DND-41 (cell line): ENCODE data around the gene MPL.

ENCODE experiments used
- ATAC-seq: fragments of 200-7000 bp; cut with Tn5 transposase; 3 replicates; pipeline ENCODE4 v1.9.1; 2021; ENCODE audit warnings: low read depth; ENCODE audit not compliant: insufficient read depth
- DNase-seq: peaks from one replicate; pipeline ENCODE4 v3.0.0-alpha.2; 2020
- H2AFZ ChIP-seq: 2 replicates; pipeline ENCODE4 v1.6.0; 2012; ENCODE audit warnings: low read depth, low read length
- H3K27ac ChIP-seq: 2 replicates; pipeline ENCODE4 v1.5.1; 2012; ENCODE audit warnings: low read length, inconsistent platforms
- H3K27me3 ChIP-seq: fragments of 200-600 bp; sonication (generic); 2 replicates; pipeline ENCODE4 v1.6.0; 2012; ENCODE audit warnings: low read length, mild to moderate bottlenecking, inconsistent platforms; ENCODE audit not compliant: insufficient read depth, poor library complexity
- H3K36me3 ChIP-seq: 2 replicates; pipeline ENCODE4 v1.5.1; 2012; ENCODE audit warnings: low read length, inconsistent platforms; ENCODE audit not compliant: insufficient read depth
- H3K4me1 ChIP-seq: 2 replicates; pipeline ENCODE4 v1.5.1; 2012; ENCODE audit warnings: mild to moderate bottlenecking, low read length; ENCODE audit not compliant: insufficient read depth
- H3K4me2 ChIP-seq: 2 replicates; pipeline ENCODE4 v1.6.0; 2012; ENCODE audit warnings: mild to moderate bottlenecking, moderate library complexity, low read length, inconsistent platforms; ENCODE audit not compliant: insufficient read depth
- H3K4me3 ChIP-seq, 2 experiments: fragments of 200-600 bp in 1 of 2; shearing (Covaris generic) in 1 of 2; 2 replicates each; pipeline ENCODE4 v1.5.1; 2012 to 2016; ENCODE audit warnings: inconsistent platforms in 2 of 2, low read length in 2 of 2, mild to moderate bottlenecking in 2 of 2, low read depth in 1 of 2, moderate library complexity in 1 of 2
- H3K79me2 ChIP-seq: 2 replicates; pipeline ENCODE4 v1.6.0; 2012; ENCODE audit warnings: low read length, inconsistent platforms; ENCODE audit not compliant: insufficient read depth
- H3K9ac ChIP-seq: 2 replicates; pipeline ENCODE4 v1.6.0; 2012; ENCODE audit warnings: low read depth, mild to moderate bottlenecking, inconsistent platforms, low read length, moderate library complexity
- H3K9me3 ChIP-seq: 2 replicates; pipeline ENCODE4 v1.5.1; 2012; ENCODE audit warnings: low read length, moderate library complexity, mild to moderate bottlenecking, inconsistent platforms; ENCODE audit not compliant: insufficient read depth, severe bottlenecking
- H4K20me1 ChIP-seq: 2 replicates; pipeline ENCODE4 v1.6.0; 2012; ENCODE audit warnings: low read length; ENCODE audit not compliant: insufficient read depth
- EZH2 ChIP-seq: IDR thresholded peaks from 3 replicates; pipeline ENCODE4 v1.6.1; 2012; ENCODE audit warnings: borderline replicate concordance, low read depth, mild to moderate bottlenecking, moderate library complexity, low read length, inconsistent platforms; ENCODE audit not compliant: severe bottlenecking
- TF ChIP-seq, protein P1 (sequence below): IDR thresholded peaks from 2 replicates; pipeline ENCODE4 v1.5.1; 2012; ENCODE audit warnings: borderline replicate concordance, low read length, moderate library complexity, mild to moderate bottlenecking; ENCODE audit not compliant: poor library complexity, severe bottlenecking; ENCODE audit errors: extremely low read depth

Gene MPL

DNA sequence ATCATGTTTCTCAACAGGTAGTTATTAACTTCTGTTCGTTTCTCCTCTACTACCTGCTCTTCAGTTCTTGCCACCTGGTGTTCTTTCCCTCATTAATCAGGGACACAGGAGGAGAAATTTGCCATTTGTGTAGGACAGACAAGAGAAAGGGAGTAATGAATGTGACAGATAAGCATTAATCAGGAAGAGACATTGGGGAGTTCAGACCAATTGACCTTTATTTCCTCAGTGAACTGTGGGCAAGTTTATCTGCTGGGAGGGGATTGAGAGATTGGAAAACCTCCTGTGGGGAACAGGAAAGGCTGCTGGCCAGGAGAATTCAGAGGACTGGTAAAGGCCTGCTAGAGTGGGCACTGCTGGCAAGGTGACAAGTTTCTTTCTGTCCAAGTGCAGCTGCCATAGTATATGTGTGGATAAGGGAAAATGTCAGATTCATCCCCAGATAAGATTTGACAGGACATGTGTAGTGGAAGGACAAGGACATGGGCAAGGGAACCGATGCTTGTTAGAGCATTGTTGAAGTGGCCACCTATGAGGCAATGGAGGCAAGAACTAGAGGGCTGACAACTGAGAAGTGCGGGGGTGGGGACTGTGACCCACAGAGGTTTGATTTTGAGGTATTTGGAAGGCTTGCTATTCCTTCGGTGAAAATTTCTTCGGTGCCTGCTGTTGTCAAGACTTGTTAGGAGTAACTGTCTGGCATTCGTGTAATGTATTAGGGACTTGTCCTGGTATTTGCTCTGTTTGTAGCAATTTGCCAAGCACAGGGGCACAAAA, 64.7 kb downstream of the MPL start:
- no peak for ATAC-seq
- H3K79me2 ChIP-seq, result peaks cover 9% of the 10 kb centered on the region; the same call in 1 of the 2 replicates
- H3K36me3 ChIP-seq, result peaks cover 51% of the 10 kb centered on the region
- H2AFZ ChIP-seq, result no peak overlapping the region
- no peaks in the 10 kb centered on the region for H3K4me1 ChIP-seq
- H4K20me1 ChIP-seq, result no peaks in the 10 kb centered on the region
- H3K9me3 ChIP-seq, result no peaks in the 10 kb centered on the region
- H3K4me3 ChIP-seq, result no peak overlapping the region
- no peak overlapping the region for H3K9ac ChIP-seq
- TF ChIP-seq, protein P1, sequence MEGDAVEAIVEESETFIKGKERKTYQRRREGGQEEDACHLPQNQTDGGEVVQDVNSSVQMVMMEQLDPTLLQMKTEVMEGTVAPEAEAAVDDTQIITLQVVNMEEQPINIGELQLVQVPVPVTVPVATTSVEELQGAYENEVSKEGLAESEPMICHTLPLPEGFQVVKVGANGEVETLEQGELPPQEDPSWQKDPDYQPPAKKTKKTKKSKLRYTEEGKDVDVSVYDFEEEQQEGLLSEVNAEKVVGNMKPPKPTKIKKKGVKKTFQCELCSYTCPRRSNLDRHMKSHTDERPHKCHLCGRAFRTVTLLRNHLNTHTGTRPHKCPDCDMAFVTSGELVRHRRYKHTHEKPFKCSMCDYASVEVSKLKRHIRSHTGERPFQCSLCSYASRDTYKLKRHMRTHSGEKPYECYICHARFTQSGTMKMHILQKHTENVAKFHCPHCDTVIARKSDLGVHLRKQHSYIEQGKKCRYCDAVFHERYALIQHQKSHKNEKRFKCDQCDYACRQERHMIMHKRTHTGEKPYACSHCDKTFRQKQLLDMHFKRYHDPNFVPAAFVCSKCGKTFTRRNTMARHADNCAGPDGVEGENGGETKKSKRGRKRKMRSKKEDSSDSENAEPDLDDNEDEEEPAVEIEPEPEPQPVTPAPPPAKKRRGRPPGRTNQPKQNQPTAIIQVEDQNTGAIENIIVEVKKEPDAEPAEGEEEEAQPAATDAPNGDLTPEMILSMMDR, result no peak
- TF ChIP-seq EZH2, result no peak
- no peak overlapping the region for H3K4me2 ChIP-seq
- no peak overlapping the region for H3K27ac ChIP-seq
- no peaks in the 10 kb centered on the region for H3K27me3 ChIP-seq
- no peak for DNase-seq
